ENCODE measurements around the gene SNIP1.

- TF ChIP-seq CTCF (conservative IDR thresholded peaks at IDR 0.05; ENCODE audit: low read depth in 2 of 2) (no peak), EZH2 (IDR thresholded peaks at IDR 0.05; ENCODE audit: low read depth, unreplicated experiment) (no peak), POLR2AphosphoS5 (IDR thresholded peaks at IDR 0.05; ENCODE audit: low read depth) (no peak), EZH2phosphoT487 (IDR thresholded peaks at IDR 0.05; ENCODE audit: unreplicated experiment) (no peak), JUNB (IDR thresholded peaks at IDR 0.05; ENCODE audit: unreplicated experiment) (no peak), REST (IDR thresholded peaks at IDR 0.05; ENCODE audit: unreplicated experiment) (no peak)
Observed at GRCh38 chr1:37593726-37594125, 39.6 kb upstream of the SNIP1 start.

All from GM23338 (cell line).